HG03439 (cell line): Measurements from ENCODE around the gene ST6GALNAC5.
A peak's percentile ranks its signal among the peaks of the same experiment; 100 is the strongest.
"Not testable (repeated sequence)": the region's sequence is repeated elsewhere in the genome, so short reads cannot be mapped to it uniquely, and the experiment has no call there.

Experiments
- ATAC-seq: cut with Tn5 transposase; IDR thresholded peaks from one replicate; pipeline ENCODE4 v1.9.1; 2021; ENCODE audit warnings: mild to moderate bottlenecking, moderate library complexity; ENCODE audit not compliant: unreplicated experiment

The ST6GALNAC5 gene

GRCh38 chr1:76933847-76934815 lies 66.9 kb downstream of the ST6GALNAC5 start:
- no peak for ATAC-seq

GRCh38 chr1:76938304-76938703 lies 71.0 kb downstream of the ST6GALNAC5 start:
- no peak for ATAC-seq

GRCh38 chr1:76939050-76939816 lies 72.0 kb downstream of the ST6GALNAC5 start:
- peak; percentile 89 for ATAC-seq

- ATAC-seq: no peak
Measured at GRCh38 chr1:76939817-76940216, 72.5 kb downstream of the ST6GALNAC5 start.

GRCh38 chr1:76940571-76941335 lies 73.5 kb downstream of the ST6GALNAC5 start:
- no peak for ATAC-seq

GRCh38 chr1:76942549-76942948 lies 75.3 kb downstream of the ST6GALNAC5 start:
- no peak for ATAC-seq

GRCh38 chr1:76944942-76945341 lies 77.7 kb downstream of the ST6GALNAC5 start:
- ATAC-seq: no peak

GRCh38 chr1:76948846-76949245 lies 81.6 kb downstream of the ST6GALNAC5 start:
- no peak for ATAC-seq

GRCh38 chr1:76949503-76949902 lies 82.2 kb downstream of the ST6GALNAC5 start:
- no peak for ATAC-seq

GRCh38 chr1:76950306-76950705 lies 83.0 kb downstream of the ST6GALNAC5 start:
- ATAC-seq: no peak

- no peak for ATAC-seq
Measured at GRCh38 chr1:76951153-76951552, 83.9 kb downstream of the ST6GALNAC5 start.

GRCh38 chr1:76955652-76956051 lies 88.4 kb downstream of the ST6GALNAC5 start:
- ATAC-seq: no peak

GRCh38 chr1:76957961-76958360 lies 90.7 kb downstream of the ST6GALNAC5 start:
- no peak for ATAC-seq

- no peak for ATAC-seq
Measured at GRCh38 chr1:76958828-76959227, 91.5 kb downstream of the ST6GALNAC5 start.

GRCh38 chr1:76959556-76959955 lies 92.3 kb downstream of the ST6GALNAC5 start:
- ATAC-seq: no peak

GRCh38 chr1:76961181-76961819 lies 94.0 kb downstream of the ST6GALNAC5 start:
- ATAC-seq: no peak

GRCh38 chr1:76961820-76962207 lies 94.5 kb downstream of the ST6GALNAC5 start:
- ATAC-seq: no peak

GRCh38 chr1:76981267-76981666 lies 114.0 kb downstream of the ST6GALNAC5 start:
- ATAC-seq: not testable (repeated sequence)

- no peak for ATAC-seq
Measured at GRCh38 chr1:76989976-76990375, 122.7 kb downstream of the ST6GALNAC5 start.

GRCh38 chr1:76993036-76993435 lies 125.8 kb downstream of the ST6GALNAC5 start:
- no peak for ATAC-seq
